Measurements from ENCODE around the gene LILRA1.
"Not testable (repeated sequence)": the region's sequence is repeated elsewhere in the genome, so short reads cannot be mapped to it uniquely, and the experiment has no call there.

DNA sequence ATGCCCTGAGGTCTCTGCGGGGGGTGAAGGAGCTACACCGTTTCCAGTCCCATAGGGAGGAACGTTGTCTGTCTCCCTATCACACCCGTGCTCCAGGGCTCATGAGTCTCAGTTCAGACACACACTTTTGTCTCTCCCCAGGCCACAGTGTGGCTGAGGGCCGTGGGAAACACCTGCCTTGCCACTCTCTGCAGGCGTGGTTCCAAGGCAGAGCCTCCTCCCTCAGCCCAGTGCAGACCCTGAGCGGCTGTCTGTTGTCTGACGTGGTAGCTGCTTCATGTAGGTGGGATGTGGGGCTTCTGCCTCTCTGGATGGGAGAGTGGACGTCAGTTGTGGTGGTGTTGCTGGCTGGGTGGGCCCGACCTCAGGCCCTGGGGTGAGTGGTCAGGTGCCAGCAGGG is 30.8 kb downstream of the LILRA1 start:
- TF ChIP-seq POLR2AphosphoS5 (IDR thresholded peaks at IDR 0.05; ENCODE audit: low read depth, low read length); CTCF (IDR thresholded peaks at IDR 0.05); REST (IDR thresholded peaks at IDR 0.05; ENCODE audit: insufficient read depth in 1 of 2, low read depth in 2 of 2, low read length in 1 of 2); SIN3A (IDR thresholded peaks at IDR 0.05; ENCODE audit: borderline replicate concordance, insufficient read depth, low read depth, low read length): not testable (repeated sequence)
